ENCODE measurements around the gene CACNA2D3.

DNA sequence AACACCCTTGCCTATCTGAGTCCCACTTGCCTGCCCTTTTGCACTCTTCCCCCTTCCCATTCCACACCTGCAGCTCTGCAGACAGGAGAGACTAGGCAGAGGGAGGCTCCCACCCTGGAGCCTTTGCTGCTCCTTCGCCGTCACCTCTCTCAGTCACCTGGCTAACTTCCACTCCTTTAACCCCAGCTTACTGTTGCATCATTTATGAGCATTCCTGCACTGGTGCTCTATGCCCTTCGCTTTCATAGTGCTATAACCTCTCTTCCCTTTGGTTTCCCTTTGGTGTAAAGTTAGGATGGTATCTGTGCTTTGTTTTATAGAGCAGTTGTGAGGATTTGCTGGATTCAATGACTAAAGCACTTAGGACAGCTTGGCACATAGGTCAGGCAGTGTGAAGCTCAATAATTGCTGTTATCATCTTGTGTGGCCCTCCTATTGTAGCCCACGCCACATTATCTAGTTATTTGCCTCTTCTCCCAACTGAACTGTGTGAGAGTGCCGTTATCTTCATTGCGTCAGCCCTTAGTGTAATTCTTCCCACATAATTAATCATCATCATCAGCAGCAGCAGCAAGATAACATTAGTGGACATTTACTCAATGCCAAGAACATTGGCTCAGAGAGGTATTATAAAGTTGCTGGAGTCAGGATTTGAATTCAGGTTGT lies 253.9 kb downstream of the CACNA2D3 start:
- TF ChIP-seq, protein P1, sequence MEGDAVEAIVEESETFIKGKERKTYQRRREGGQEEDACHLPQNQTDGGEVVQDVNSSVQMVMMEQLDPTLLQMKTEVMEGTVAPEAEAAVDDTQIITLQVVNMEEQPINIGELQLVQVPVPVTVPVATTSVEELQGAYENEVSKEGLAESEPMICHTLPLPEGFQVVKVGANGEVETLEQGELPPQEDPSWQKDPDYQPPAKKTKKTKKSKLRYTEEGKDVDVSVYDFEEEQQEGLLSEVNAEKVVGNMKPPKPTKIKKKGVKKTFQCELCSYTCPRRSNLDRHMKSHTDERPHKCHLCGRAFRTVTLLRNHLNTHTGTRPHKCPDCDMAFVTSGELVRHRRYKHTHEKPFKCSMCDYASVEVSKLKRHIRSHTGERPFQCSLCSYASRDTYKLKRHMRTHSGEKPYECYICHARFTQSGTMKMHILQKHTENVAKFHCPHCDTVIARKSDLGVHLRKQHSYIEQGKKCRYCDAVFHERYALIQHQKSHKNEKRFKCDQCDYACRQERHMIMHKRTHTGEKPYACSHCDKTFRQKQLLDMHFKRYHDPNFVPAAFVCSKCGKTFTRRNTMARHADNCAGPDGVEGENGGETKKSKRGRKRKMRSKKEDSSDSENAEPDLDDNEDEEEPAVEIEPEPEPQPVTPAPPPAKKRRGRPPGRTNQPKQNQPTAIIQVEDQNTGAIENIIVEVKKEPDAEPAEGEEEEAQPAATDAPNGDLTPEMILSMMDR (conservative IDR thresholded peaks at IDR 0.05; ENCODE audit: low read length), result no peak
- no peak for TF ChIP-seq EZH2phosphoT487 (IDR thresholded peaks at IDR 0.05; ENCODE audit: borderline replicate concordance, low read depth, low read length)
